ENCODE measurements around the gene RREB1. TPM values are rescaled to one million over a fixed set of nuclear protein-coding genes. Genes with fewer than 3 reads are reported as not detected.

RREB1 gene
- polyA plus RNA-seq, 2 of the 4 experiments (the other 2 are of a cell fraction): 2.2 to 5.0 TPM

DNA sequence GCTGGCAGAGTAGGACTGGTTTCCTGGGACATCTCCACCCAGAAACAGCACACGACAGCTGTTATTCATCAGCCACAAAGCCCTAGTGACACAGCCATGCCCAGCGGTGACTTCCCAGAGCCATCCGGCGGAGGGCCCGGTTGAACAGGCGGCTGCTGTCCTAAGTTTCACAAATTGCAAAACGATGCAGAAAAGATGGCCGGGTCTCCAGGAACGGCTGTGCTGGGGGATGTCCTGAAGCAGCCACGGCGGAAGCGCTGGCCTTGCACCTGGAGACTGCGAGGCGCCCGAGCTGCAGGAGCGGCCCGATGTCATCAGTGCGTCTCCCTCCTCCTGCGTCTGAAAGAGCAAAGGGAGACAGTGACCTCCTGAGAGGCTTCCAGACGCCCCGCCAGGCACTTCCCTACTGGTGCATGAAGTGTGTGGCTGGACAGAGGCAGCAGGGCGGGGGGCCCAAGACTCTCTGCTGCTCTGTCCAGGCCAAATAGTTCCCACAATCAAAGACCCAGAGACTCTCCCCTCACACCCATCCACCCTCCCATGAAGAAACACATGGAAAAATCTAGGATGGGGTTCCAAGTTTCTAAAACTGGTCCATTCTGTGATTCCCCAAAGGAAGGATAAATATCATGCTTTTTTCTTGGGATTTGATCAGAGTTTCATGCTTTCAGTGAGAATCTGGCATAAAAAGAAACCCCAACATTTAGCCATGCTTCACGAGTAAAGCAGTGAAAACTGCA lies 161.2 kb downstream of the RREB1 start:
- H3K4me3 ChIP-seq: no peak overlapping the region
- H3K4me1 ChIP-seq: peaks cover 12% of the 10 kb centered on the region
- H3K27ac ChIP-seq: no peak overlapping the region
- CTCF ChIA-PET: interaction anchor here (0.9 kb wide), 1 partner anchor 553 kb away, joined by 3 read pairs; no protein-coding TSS in a partner anchor
- ATAC-seq (no peak), DNase-seq (ENCODE audit: low read depth in 1 of 2, low spot score in 1 of 2) (no peak), FAIRE-seq (no peak)
- WGBS (ENCODE audit: missing lambda C conversion rate): 92% methylated on average over 19 of the region's 23 CpGs
- POLR2A ChIA-PET: no interaction called here
- no peaks in the 10 kb centered on the region for H3K9me3 ChIP-seq
- H3K4me2 ChIP-seq: no peak overlapping the region
- TF ChIP-seq, protein P1, sequence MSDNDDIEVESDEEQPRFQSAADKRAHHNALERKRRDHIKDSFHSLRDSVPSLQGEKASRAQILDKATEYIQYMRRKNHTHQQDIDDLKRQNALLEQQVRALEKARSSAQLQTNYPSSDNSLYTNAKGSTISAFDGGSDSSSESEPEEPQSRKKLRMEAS (IDR thresholded peaks at IDR 0.05): no peak
- TF ChIP-seq ZC3H11A (IDR thresholded peaks at IDR 0.05) (no peak), FOSB (CRISPR knock-in tag; IDR thresholded peaks at IDR 0.05) (no peak), ZNF302 (CRISPR knock-in tag; IDR thresholded peaks at IDR 0.05) (no peak), KDM1A (IDR thresholded peaks at IDR 0.05; ENCODE audit: low read depth) (no peak)
- TF ChIP-seq, protein P2, sequence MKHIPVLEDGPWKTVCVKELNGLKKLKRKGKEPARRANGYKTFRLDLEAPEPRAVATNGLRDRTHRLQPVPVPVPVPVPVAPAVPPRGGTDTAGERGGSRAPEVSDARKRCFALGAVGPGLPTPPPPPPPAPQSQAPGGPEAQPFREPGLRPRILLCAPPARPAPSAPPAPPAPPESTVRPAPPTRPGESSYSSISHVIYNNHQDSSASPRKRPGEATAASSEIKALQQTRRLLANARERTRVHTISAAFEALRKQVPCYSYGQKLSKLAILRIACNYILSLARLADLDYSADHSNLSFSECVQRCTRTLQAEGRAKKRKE (CRISPR knock-in tag; IDR thresholded peaks at IDR 0.05; ENCODE audit: low read depth): no peak
- TF ChIP-seq, protein P3, sequence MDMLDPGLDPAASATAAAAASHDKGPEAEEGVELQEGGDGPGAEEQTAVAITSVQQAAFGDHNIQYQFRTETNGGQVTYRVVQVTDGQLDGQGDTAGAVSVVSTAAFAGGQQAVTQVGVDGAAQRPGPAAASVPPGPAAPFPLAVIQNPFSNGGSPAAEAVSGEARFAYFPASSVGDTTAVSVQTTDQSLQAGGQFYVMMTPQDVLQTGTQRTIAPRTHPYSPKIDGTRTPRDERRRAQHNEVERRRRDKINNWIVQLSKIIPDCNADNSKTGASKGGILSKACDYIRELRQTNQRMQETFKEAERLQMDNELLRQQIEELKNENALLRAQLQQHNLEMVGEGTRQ (IDR thresholded peaks at IDR 0.05): no peak
- TF ChIP-seq, protein P4, sequence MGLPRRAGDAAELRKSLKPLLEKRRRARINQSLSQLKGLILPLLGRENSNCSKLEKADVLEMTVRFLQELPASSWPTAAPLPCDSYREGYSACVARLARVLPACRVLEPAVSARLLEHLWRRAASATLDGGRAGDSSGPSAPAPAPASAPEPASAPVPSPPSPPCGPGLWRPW (IDR thresholded peaks at IDR 0.05): no peak

DNA sequence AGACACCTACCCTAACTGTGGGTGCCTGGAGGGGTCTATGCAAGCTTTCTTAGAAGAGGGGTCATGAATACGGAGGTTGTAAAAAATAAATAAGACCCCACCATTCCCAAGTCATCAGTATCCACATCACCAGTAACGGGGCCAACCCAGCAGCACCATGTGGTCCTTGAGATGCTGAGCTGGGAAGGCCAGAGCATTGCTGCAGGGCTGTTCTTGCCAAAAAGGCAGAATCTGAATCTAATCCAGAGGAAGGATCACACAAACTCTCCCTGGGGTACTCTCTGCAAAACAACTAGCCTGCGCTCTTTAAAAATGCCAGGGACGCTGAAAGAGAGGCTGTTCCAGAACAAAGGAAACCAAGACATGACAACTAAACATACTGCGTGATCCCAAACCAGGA lies 162.1 kb downstream of the RREB1 start:
- no peak overlapping the region for H3K4me3 ChIP-seq
- no peak overlapping the region for H3K4me2 ChIP-seq
- ChIA-PET CTCF (interaction anchor here (0.8 to 0.9 kb wide), 2 partner anchors 26 to 554 kb away, joined by 3 to 4 read pairs; no protein-coding TSS in a partner anchor), POLR2A (no interaction called here)
- H3K9me3 ChIP-seq: no peaks in the 10 kb centered on the region
- FAIRE-seq (no peak), DNase-seq (ENCODE audit: low read depth in 1 of 2, low spot score in 1 of 2) (no peak), ATAC-seq (no peak)
- TF ChIP-seq, protein P4 (IDR thresholded peaks at IDR 0.05): no peak
- TF ChIP-seq, protein P1 (IDR thresholded peaks at IDR 0.05): no peak
- no peak for TF ChIP-seq EP300 (IDR thresholded peaks at IDR 0.05)
- no peak for TF ChIP-seq RARB (CRISPR knock-in tag; IDR thresholded peaks at IDR 0.05)
- TF ChIP-seq POLR2AphosphoS2 (conservative IDR thresholded peaks at IDR 0.05; ENCODE audit: low read length): no peak
- no peak for TF ChIP-seq RNF2 (IDR thresholded peaks at IDR 0.05; ENCODE audit: borderline replicate concordance, low read depth)
- TF ChIP-seq SMC3 (IDR thresholded peaks at IDR 0.05): no peak
- TF ChIP-seq NPAS2 (CRISPR knock-in tag; IDR thresholded peaks at IDR 0.05; ENCODE audit: borderline replicate concordance): no peak
- TF ChIP-seq ZC3H11A (IDR thresholded peaks at IDR 0.05): no peak
- TF ChIP-seq FOXS1 (CRISPR knock-in tag; IDR thresholded peaks at IDR 0.05): no peak
- TF ChIP-seq HOXB13 (CRISPR knock-in tag; IDR thresholded peaks at IDR 0.05; ENCODE audit: low read depth): no peak
- TF ChIP-seq ZSCAN20 (CRISPR knock-in tag; IDR thresholded peaks at IDR 0.05): no peak
- WGBS (ENCODE audit: missing lambda C conversion rate): 95% methylated on average over 5 of the region's 5 CpGs
- no peak overlapping the region for H3K27ac ChIP-seq
- peaks cover 12% of the 10 kb centered on the region for H3K4me1 ChIP-seq

DNA sequence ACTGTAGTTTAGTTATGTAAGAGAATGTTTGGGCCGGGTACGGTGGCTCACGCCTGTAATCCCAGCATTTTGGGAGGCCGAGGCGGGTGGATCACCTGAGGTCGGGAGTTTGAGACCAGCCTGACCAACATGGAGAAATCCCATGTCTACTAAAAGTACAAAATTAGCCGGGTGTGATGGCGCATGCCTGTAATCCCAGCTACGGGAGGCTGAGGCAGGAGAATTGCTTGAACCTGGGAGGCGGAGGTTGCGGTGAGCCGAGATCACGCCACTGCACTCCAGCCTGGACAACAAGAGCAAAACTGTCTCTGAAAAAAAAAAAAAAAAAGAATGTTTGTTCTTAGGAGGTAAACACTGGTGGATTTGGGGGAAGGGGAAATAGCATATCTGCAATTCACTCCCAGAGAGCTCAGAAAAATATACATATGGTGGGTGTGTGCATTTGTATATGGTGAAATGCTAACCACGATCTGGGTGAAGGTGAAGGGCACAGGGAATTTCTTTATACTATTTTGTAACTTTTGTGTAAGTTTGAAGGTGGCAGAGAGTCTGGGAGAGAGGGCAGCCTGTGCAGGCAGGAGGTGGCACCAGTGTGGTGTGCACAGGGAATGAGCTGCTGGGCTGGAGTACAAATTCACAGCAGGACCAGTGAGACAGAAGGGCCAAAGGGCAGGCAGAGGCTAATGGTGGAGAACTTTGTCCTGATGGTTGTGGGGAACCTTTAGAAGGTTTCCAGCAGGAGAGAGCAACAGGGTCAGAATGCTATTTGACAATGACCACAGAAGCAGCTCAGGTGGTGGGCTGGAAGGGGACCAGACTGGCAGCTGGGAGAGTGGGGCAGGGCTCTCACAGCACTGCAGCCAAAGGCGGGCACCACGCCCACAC lies 162.8 kb downstream of the RREB1 start:
- H3K4me1 ChIP-seq: peaks cover 12% of the 10 kb centered on the region
- TF ChIP-seq, protein P2 (CRISPR knock-in tag; IDR thresholded peaks at IDR 0.05; ENCODE audit: low read depth): no peak
- TF ChIP-seq FOSB (CRISPR knock-in tag; IDR thresholded peaks at IDR 0.05) (no peak), KDM1A (IDR thresholded peaks at IDR 0.05; ENCODE audit: low read depth) (no peak), RNF2 (IDR thresholded peaks at IDR 0.05; ENCODE audit: borderline replicate concordance, low read depth) (no peak), PHF8 (IDR thresholded peaks at IDR 0.05; ENCODE audit: borderline replicate concordance, low read depth) (no peak), MYC (IDR thresholded peaks at IDR 0.05; ENCODE audit: borderline replicate concordance, low read length) (no peak), EHMT2 (IDR thresholded peaks at IDR 0.05; ENCODE audit: low read depth) (no peak), JUNB (IDR thresholded peaks at IDR 0.05) (no peak), MAFK (IDR thresholded peaks at IDR 0.05; ENCODE audit: partially characterized antibody) (no peak), CHD2 (IDR thresholded peaks at IDR 0.05; ENCODE audit: low read length, partially characterized antibody) (no peak), POLR2A (IDR thresholded peaks at IDR 0.05; ENCODE audit: low read length) (no peak)
- TF ChIP-seq, protein P5, sequence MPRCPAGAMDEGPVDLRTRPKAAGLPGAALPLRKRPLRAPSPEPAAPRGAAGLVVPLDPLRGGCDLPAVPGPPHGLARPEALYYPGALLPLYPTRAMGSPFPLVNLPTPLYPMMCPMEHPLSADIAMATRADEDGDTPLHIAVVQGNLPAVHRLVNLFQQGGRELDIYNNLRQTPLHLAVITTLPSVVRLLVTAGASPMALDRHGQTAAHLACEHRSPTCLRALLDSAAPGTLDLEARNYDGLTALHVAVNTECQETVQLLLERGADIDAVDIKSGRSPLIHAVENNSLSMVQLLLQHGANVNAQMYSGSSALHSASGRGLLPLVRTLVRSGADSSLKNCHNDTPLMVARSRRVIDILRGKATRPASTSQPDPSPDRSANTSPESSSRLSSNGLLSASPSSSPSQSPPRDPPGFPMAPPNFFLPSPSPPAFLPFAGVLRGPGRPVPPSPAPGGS (IDR thresholded peaks at IDR 0.05): no peak

More for the DNA sequence above, 162.8 kb downstream of the RREB1 start:
- Histone ChIP-seq H3K4me3 (no peak overlapping the region), H3K27ac (no peak overlapping the region), H3K9me3 (no peaks in the 10 kb centered on the region), H3K4me2 (no peak overlapping the region)
- POLR2A ChIA-PET: no interaction called here
- WGBS (ENCODE audit: missing lambda C conversion rate): 81% methylated on average over 16 of the region's 16 CpGs
- DNase-seq (ENCODE audit: low read depth in 1 of 2, low spot score in 1 of 2): no peak
- no peak for FAIRE-seq
- CTCF ChIA-PET: interaction anchor here (0.5 to 1.6 kb wide), 3 partner anchors 10 to 448 kb away, joined by 3 to 5 read pairs (median 4); no protein-coding TSS in a partner anchor
- no peak for ATAC-seq
